Breast epithelium (tissue), 4 donors: ENCODE measurements around the gene RAC3. TPM values are rescaled to one million over a fixed set of nuclear protein-coding genes. Genes with fewer than 3 reads are reported as not detected.

ENCODE experiments used
- DNase-seq, 2 donors: peaks; one replicate each; pipeline ENCODE4 v3.0.0-alpha.2; 2019; ENCODE audit warnings: low spot score in 2 of 2
- H3K27ac ChIP-seq, 2 donors: fragments of 200-600 bp; sonication (generic) in 1 of 2; one replicate each; pipeline ENCODE4 v1.5.1; 2016 to 2019; ENCODE audit warnings: mild to moderate bottlenecking in 1 of 2
- H3K27me3 ChIP-seq, 2 donors: fragments of 200-600 bp; sonication (generic) in 1 of 2; one replicate each; pipeline versions ENCODE4 v1.5.1 to v1.6.0; 2017 to 2019; ENCODE audit warnings: control low read depth in 1 of 2, mild to moderate bottlenecking in 1 of 2
- H3K36me3 ChIP-seq: fragments of 200-600 bp; one replicate; pipeline ENCODE4 v1.5.1; 2019
- H3K4me1 ChIP-seq, 2 donors: fragments of 200-600 bp; sonication (generic); one replicate each; pipeline ENCODE4 v1.5.1; 2016 to 2019; ENCODE audit warnings: control low read depth in 1 of 2
- H3K4me3 ChIP-seq, 3 donors: fragments of 200-600 bp; sonication (generic); 1 replicate in 2 of 3; 2 replicates in 1 of 3; pipeline ENCODE4 v1.5.1; 2016 to 2019; ENCODE audit warnings: mild to moderate bottlenecking in 3 of 3, moderate library complexity in 2 of 3
- H3K9me3 ChIP-seq, 2 donors: fragments of 200-600 bp; sonication (generic) in 1 of 2; one replicate each; pipeline ENCODE4 v1.5.1; 2016 to 2019; ENCODE audit warnings: control low read depth in 1 of 2
- POLR2A ChIP-seq: fragments of 450-650 bp; IDR thresholded peaks from one replicate; pipeline ENCODE4 v1.6.1; 2016; ENCODE audit warnings: antibody characterized with exemption, mild to moderate bottlenecking, moderate library complexity
- POLR2AphosphoS5 ChIP-seq, 3 donors: sonication (generic); formaldehyde crosslinking; IDR thresholded peaks; one replicate each; pipeline ENCODE4 v1.6.1; 2017; ENCODE audit warnings: antibody characterized with exemption in 3 of 3
- intact Hi-C: fragments of 100-400 bp; cut with DNase I; formaldehyde crosslinking; loops from one replicate; pipeline ENCODE4 v1.15.1; 2023; ENCODE audit warnings: low total_unique reads
- total RNA-seq, 3 donors: library from RNA; depleted of rRNA; stranded (reverse); fragments of >200 nt; gene quantifications; one replicate each; pipeline ENCODE4 v1.1.0, GENCODE V29; 2016
- TF ChIP-seq, protein P1 (sequence below), 3 donors: fragments of 450-650 bp; IDR thresholded peaks; one replicate each; pipeline ENCODE4 v1.5.1; 2016 to 2017; ENCODE audit warnings: antibody characterized with exemption in 3 of 3, mild to moderate bottlenecking in 3 of 3, moderate library complexity in 3 of 3

The RAC3 gene
- total RNA-seq, 3 donors from 2014 or later: 7.6 to 23.0 (median 16.1) TPM

GRCh38 chr17:82025401-82026107 lies 5.9 kb upstream of the RAC3 start:
- Histone ChIP-seq H3K4me1 (peaks cover 11 to 26% of the 10 kb centered on the region in 2 donors), H3K4me3 (no peak overlapping the region), H3K9me3 (no peaks in the 10 kb centered on the region), H3K27ac (no peak overlapping the region), H3K36me3 (no peaks in the 10 kb centered on the region), H3K27me3 (no peaks in the 10 kb centered on the region)
- TF ChIP-seq POLR2AphosphoS5 (IDR thresholded peaks at IDR 0.05) (no peak), POLR2A (no peak)
- TF ChIP-seq, protein P1, sequence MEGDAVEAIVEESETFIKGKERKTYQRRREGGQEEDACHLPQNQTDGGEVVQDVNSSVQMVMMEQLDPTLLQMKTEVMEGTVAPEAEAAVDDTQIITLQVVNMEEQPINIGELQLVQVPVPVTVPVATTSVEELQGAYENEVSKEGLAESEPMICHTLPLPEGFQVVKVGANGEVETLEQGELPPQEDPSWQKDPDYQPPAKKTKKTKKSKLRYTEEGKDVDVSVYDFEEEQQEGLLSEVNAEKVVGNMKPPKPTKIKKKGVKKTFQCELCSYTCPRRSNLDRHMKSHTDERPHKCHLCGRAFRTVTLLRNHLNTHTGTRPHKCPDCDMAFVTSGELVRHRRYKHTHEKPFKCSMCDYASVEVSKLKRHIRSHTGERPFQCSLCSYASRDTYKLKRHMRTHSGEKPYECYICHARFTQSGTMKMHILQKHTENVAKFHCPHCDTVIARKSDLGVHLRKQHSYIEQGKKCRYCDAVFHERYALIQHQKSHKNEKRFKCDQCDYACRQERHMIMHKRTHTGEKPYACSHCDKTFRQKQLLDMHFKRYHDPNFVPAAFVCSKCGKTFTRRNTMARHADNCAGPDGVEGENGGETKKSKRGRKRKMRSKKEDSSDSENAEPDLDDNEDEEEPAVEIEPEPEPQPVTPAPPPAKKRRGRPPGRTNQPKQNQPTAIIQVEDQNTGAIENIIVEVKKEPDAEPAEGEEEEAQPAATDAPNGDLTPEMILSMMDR (IDR thresholded peaks at IDR 0.05): no peak
- DNase-seq: no peak
- intact Hi-C loops: no loop called here

DNA sequence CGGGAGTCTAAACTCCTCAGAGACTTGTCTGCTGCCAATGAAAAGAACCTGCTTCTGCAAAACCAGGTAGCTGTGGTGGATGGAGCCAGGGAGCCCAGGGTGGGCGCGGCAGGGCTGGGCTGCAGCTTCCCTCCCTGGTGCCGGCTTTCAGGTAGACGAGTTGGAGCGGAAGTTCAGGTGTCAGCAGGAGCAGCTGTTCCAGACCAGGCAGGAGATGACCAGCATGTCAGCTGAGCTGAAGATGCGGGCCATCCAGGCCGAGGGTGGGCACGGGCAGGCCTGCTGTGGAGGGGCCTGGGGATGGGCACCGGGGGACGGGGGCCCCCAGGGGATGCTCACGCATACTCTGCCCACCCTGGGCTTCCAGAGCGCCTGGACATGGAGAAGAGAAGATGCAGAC lies 3.2 kb upstream of the RAC3 start:
- DNase-seq: no peak
- intact Hi-C loops: no loop called here
- no peaks in the 10 kb centered on the region for H3K9me3 ChIP-seq
- H3K27ac ChIP-seq: no peak overlapping the region
- no peaks in the 10 kb centered on the region for H3K27me3 ChIP-seq
- TF ChIP-seq POLR2A (no peak), POLR2AphosphoS5 (IDR thresholded peaks at IDR 0.05) (no peak)
- TF ChIP-seq, protein P1 (IDR thresholded peaks at IDR 0.05): no peak
- H3K36me3 ChIP-seq: no peaks in the 10 kb centered on the region
- no peak overlapping the region for H3K4me3 ChIP-seq
- peaks cover 5 to 11% of the 10 kb centered on the region in 2 donors for H3K4me1 ChIP-seq

DNA sequence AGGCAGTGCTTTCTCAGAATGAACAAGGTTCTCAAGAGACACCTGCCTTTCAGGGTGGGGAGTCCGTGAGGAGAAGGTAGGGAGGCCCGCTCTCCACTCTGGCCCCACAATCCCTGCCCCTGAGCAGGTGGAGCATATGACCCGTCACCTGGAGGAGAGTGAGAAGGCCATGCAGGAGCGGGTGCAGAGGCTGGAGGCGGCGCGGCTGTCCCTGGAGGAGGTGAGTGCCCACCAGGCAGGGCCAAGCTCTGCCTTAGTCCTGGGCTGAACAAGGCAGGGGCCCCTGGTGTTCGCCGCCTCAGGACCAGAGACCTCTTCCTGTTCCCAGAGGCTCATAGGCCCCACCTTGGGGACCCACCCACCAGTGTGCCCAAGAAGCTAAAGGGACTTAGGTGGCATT lies 2.5 kb upstream of the RAC3 start:
- no peak for DNase-seq
- no peak overlapping the region for H3K4me3 ChIP-seq
- H3K27ac ChIP-seq: no peak overlapping the region
- no peaks in the 10 kb centered on the region for H3K27me3 ChIP-seq
- H3K4me1 ChIP-seq: peaks cover 5 to 9% of the 10 kb centered on the region in 2 donors
- no peaks in the 10 kb centered on the region for H3K36me3 ChIP-seq
- H3K9me3 ChIP-seq: no peaks in the 10 kb centered on the region
- intact Hi-C loops: no loop called here
- no peak for TF ChIP-seq POLR2AphosphoS5 (IDR thresholded peaks at IDR 0.05)
- TF ChIP-seq, protein P1 (IDR thresholded peaks at IDR 0.05): no peak
- no peak for TF ChIP-seq POLR2A

- intact Hi-C loops: no loop called here
Measured at GRCh38 chr17:82029391-82029790, 2.1 kb upstream of the RAC3 start.

GRCh38 chr17:82029990-82030469 lies 1.4 kb upstream of the RAC3 start:
- no peak overlapping the region for H3K27ac ChIP-seq
- peaks cover 4 to 5% of the 10 kb centered on the region in 2 donors for H3K4me1 ChIP-seq
- no peaks in the 10 kb centered on the region for H3K27me3 ChIP-seq
- H3K36me3 ChIP-seq: no peaks in the 10 kb centered on the region
- H3K9me3 ChIP-seq: no peaks in the 10 kb centered on the region
- TF ChIP-seq, protein P1 (IDR thresholded peaks at IDR 0.05): no peak
- TF ChIP-seq POLR2AphosphoS5 (IDR thresholded peaks at IDR 0.05) (no peak), POLR2A (no peak)
- no peak for DNase-seq
- H3K4me3 ChIP-seq: peak overlapping the region; percentile 30 to 90 (median 59)
- intact Hi-C loops: loop anchor here (5.0 to 10.0 kb wide), 2 partner anchors 55 to 122 kb away; no protein-coding TSS in a partner anchor

More at GRCh38 chr17:82029391-82029790, 2.1 kb upstream of the RAC3 start:
- Histone ChIP-seq H3K27ac (no peak overlapping the region), H3K36me3 (no peaks in the 10 kb centered on the region), H3K4me1 (peaks cover 5% of the 10 kb centered on the region in 2 donors), H3K27me3 (no peaks in the 10 kb centered on the region), H3K4me3 (no peak overlapping the region), H3K9me3 (no peaks in the 10 kb centered on the region)
- DNase-seq: no peak
- TF ChIP-seq POLR2AphosphoS5 (IDR thresholded peaks at IDR 0.05) (no peak), POLR2A (no peak)
- TF ChIP-seq, protein P1 (IDR thresholded peaks at IDR 0.05): no peak
